RPMI7951 (cell line): ENCODE results near the gene UGT1A8. TPM values are rescaled to one million over a fixed set of nuclear protein-coding genes. Genes with fewer than 3 reads are reported as not detected.
"Not testable (repeated sequence)": the region's sequence is repeated elsewhere in the genome, so short reads cannot be mapped to it uniquely, and the experiment has no call there.

Source experiments
- DNase-seq: peaks from one replicate; pipeline ENCODE4 v3.0.0-alpha.2; 2012; ENCODE audit warnings: low read depth
- total RNA-seq: library from RNA; depleted of rRNA; stranded (reverse); fragments of >200 nt; shearing (Covaris generic); gene quantifications from 2 replicates; pipeline ENCODE4 v1.2.3, GENCODE V29; 2014; rRNA removed

Gene UGT1A8
- total RNA-seq = not detected in 2 replicates

DNA sequence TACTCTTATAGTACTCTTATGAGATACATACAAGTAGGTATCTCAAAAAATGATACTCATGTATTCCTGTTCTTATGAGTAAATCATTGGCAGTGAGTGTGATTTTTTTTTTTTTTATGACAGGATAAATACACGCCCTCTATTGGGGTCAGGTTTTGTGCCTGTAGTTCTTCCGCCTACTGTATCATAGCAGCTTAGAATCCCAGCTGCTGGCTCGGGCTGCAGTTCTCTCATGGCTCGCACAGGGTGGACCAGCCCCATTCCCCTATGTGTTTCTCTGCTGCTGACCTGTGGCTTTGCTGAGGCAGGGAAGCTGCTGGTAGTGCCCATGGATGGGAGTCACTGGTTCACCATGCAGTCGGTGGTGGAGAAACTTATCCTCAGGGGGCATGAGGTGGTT, at the start of gene UGT1A8:
Gene UGT1A8 (plus strand): TSS at position 158 of the 400 bp plus-strand sequence. CDS start 75 bp downstream, at position 233.
- DNase-seq = not testable (repeated sequence)

DNA sequence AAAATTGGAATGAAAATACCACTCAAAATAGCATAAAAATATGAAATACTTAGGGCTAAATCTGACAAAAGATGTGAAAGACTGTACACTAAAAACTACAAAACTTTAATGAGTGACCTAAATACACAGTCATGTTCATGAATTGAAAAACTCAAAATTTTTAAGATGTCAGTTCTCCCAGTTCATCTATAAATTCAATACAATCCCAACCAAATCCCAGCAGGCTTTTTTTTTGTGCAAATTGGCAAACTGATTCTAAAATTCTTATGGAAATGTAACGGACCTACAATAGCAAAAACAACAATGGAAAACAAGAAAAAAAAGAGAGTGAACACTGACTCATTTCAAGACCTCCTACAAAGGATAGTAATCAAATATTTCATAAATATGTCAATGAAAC, 46.4 kb upstream of the UGT1A8 start:
- DNase-seq = no peak

DNA sequence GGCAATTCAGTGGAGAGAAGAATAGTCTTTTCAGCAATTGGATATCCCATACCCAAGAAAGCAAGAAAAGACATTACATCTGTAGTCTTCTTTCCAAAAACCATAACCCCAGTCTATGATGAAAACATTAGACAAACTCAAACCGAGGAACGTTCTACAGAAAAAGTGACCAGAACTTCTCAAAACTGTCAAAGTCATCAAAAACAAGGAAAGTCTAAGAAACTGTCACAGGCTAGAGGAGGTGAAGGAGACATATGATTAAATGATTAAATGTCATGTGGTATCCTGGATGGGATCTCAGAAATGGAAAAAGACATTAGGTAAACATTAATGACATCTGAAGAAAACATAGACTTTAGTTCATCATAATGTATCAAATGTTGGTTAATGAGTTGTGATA, 46.0 kb upstream of the UGT1A8 start:
- DNase-seq = no peak

DNA sequence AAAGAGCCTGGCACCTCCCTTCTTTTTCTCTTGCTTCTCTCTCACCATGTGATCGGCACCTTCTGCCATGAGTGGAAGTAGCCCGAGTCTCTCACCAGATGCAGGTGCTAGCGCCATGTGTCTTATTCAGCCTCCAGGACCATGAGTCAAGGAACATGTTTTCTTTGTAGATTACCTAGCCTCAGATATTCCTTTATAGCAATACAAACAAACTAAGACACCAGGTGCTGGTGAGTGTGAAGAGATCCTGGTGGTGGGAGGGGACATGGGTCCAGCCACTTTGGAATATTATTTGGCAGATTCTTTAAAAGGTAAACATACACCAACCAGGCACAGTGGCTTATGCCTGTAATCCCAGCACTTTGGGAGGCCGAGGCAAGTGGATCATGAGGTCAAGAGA, 45.0 kb upstream of the UGT1A8 start:
- DNase-seq = no peak

DNA sequence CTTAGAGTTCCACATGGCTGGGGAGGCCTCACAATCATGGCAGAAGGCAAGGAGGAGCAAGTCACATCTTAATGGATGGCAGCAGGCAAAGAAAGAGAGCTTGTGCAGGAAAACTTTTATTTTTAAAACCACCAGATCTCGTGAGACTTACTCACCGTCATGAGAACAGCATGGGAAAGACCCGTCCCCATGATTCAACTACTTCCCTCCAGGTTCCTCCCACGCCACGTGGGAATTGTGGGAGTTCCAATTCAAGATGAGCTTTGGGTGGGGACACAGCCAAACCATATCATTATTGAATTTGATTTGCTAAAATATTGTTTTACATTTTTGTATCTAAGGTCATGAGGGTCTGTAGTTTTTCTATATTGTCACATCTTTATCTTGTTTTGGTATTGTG, 40.1 kb upstream of the UGT1A8 start:
- DNase-seq = not testable (repeated sequence)

DNA sequence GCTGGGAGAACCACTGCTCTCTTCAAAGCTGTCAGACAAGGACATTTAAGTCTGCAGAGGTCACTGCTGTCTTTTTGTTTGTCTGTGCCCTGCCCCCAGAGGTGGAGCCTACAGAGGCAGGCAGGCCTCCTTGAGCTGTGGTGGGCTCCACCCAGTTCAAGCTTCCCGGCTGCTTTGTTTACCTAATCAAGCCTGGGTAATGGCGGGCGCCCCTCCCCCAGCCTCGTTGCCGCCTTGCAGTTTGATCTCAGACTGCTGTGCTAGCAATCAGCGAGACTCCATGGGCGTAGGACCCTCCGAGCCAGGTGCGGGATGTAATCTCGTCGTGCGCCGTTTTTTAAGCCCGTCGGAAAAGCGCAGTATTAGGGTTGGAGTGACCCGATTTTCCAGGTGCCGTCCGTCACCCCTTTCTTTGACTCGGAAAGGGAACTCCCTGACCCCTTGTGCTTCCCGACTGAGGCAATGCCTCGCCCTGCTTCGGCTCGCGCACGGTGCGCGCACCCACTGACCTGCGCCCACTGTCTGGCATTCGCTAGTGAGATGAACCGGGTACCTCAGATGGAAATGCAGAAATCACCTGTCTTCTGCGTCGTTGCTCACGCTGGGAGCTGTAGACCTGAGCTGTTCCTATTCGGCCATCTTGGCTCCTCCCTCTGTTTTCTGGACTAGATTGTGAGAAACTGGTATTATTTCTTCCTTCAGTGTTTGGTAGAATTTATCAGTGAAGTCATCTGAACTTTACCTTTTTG, 34.0 kb upstream of the UGT1A8 start:
- DNase-seq = not testable (repeated sequence)

DNA sequence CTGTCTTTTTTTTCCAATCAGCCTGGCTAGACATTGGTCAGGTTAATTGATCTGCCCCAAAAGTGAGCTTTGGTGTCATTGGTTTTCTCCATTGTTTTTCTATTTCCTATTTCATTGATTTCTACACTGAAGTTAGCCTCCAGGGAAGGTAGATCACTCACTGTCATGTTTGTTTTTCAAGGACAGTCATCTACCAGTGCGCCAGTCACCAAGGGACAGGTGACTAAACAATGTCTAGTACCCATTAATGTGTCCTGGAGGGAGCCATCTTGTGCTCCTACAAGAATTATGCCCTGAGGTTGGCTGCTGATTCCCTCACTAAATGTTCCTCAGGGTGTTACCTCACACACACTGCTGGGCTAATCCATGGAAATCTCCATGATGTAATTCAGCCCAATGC, 33.2 kb upstream of the UGT1A8 start:
- no peak for DNase-seq

DNA sequence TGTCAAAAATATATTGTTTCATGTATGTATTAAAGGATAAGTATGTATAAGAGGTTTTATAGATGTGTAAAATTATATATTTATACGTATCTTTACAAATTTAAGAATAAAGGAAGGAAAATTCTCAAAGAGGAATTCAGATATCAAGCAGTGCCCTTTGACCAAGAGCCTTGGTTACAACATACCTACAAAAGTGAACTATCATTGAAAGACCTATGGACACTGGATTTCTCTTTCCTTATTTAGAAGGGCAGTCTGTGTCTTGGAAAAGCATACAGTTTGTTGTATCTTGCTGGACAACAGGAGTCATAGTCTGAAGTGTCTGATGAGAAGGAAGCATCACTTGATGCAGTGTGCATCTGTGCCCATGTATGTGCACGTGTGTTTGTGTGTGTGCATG, 29.0 kb upstream of the UGT1A8 start:
- DNase-seq = no peak

DNA sequence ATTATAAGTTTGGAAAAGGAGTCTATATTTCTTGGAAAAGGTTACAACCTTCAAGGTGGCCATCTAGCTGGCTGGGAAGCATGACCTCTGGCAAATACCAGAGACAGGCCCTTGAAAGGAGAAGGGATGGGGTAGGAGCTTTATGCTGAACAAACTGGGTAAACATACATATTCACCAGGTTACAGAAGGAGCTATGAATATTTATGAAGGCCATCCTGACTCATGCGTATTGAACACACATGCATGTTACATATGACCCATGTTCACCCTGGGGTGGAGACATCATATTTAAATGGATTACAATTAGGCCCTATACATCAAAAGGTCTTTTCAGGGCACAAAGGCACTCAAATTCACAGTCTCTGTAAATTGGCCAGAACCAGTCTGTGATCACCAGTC, 24.7 kb upstream of the UGT1A8 start:
- DNase-seq = not testable (repeated sequence)

DNA sequence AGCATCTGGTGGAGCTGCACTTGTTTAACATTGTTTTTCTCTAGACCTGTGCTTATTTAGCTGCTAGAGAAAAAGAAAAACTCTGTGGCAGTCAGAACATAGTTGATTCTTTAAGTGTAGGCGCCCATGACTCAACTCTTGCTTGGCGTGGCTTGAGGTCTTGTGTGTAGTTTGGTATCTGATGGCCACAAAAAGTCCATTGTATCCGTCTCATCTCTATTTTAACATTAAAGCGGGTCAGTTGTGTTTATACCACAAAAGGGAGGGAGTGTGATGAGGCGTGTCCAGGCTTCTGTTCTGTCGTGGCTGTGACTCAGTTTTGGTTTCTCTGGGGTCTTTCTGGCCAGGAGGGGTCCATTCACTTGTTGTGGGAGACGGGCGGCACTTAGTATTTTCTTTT, 24.2 kb upstream of the UGT1A8 start:
- DNase-seq = peak; percentile 63

DNA sequence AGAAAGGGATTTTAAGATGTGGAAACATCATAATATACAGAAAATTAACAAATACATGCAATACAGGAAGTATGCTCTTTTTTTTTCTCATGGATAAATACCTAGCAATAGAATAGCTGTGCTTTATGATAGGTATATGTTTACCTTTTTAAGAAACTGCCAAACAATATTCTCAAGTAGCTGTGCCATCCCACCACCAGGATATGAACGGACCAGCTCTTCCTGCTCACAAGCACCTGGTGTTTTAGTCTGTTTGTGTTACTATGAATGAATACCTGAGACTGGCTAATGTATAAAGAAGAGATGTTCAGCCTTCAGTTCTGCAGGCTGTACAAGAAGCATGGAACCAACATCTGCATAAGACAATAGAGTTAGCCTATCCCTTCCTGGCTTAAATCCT, 19.9 kb upstream of the UGT1A8 start:
- DNase-seq = no peak

DNA sequence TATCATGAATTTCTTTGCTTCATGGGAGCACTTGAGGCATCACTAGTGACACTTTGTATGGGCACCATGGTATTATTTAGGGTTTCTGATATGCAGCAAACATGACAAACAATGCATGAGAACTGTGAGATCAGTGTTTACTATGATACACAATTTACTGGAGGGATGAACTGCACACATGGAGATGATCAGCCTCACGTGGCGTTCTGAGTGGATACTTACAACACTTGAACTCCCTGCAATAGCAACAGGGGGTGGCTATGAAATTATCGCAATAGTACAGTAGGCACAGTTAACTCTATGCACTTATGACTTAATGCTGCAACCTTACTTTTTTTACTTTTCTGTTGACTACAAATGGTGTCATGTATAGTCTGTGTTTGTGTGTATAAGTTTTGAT, 18.5 kb upstream of the UGT1A8 start:
- DNase-seq = no peak

DNA sequence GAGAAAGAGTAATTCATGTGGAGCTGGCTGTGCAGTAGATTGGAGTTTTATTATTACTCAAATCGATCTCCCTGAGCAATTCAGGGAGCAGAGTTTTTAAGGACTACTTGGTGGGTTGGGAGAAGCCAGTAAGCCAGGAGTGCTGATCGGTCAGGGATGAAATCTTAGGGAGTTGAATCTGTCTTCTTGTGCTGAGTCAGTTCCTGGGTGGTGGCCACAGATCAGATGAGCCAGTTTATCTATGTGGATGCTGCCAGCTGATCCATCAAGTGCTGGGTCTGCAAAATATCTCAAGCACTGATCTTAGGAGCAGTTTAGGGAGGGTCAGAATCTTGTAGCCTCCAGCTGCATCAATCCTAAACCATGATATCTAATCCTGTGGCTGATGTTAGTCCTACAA, 17.0 kb upstream of the UGT1A8 start:
- DNase-seq = peak; percentile 37

DNA sequence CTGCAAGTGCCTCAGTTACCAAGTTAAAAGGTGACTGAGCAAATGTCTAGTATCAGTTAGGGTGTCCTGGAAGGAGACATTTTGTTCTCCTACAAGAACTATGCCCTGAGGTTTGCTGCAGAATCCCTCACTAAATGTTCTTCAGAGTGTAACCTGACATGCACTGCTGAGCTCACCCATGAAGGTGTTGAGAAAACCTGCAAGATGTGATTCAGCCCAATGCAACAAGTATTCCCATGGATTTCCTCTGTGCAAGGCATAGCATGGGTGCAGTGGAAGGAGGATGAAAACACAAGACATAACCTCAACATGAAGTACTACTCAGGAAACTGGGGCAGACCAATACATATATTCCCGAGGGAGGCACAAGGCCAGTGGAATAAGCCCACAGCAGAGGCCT, 15.4 kb upstream of the UGT1A8 start:
- DNase-seq = no peak

DNA sequence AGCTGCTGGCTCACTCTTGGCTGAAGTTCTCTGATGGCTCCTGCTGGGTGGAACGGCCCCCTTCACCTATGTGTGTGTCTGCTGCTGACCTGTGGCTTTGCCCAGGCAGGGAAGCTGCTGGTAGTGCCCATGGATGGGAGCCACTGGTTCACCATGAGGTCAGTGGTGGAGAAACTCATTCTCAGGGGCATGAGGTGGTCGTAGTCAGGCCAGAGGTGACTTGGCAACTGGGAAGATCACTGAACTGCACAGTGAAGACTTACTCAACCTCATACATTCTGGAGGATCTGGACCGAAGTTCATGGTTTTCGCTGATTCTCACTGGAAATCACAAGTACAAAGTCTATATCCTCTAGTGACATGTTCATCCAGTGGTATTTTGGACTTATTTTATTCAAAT, 13.9 kb upstream of the UGT1A8 start:
- no peak for DNase-seq

DNA sequence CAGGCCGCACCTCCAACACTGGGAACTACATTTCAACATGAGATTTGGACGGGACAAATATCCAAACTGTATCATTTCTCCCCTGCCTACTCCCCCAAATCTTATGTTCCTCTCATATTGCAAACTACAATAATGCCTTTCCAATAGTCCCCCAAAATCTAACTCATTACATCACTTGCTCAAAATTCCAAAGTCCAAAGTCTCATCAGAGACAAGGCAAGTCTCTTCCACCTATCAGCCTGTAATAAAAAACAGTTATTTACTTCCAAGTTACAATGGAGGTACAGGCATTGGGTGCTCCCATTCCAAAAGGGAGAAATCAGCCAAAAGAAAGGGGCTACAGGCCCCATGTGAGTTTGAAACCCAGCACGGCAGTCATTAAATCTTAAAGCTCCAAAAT, 12.6 kb upstream of the UGT1A8 start:
- DNase-seq = no peak

DNA sequence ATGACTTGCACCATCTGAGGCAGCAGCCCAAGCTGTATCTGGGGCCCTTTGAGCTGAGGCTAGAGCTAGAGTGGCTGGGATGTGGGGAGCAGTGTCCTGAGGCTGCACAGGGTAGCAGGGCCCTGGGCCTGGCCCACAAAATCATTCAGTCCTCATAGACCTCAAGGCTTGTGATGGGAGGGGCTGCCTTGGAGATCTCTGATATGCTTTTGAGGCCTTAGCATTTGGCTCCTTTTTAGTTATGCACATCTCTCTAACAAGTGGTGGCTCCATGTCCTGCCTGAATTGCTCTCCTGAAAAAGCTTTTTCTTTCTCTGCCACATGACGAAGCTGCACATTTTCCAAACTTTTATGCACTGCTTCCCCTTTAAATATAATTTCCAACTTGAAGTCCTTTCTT, 11.8 kb upstream of the UGT1A8 start:
- no peak for DNase-seq

DNA sequence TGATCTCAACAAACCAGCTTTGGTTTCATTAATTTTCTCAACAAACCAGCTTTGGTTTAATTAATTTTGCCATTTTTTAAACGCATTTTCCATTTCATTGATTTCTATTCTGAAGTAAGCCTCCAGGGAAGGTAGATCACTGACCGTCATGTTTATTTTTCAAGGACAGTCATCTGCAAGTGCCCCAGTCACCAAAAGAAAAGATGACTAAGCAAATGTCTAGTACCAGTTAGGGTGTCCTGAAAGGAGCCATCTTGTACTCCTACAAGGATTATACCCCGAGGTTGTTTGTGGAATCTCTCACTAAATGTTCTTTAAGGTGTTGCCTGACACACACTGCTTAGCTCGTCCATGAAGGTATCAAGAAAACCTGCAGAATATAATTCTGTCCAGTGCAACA, 6.1 kb upstream of the UGT1A8 start:
- DNase-seq = no peak

DNA sequence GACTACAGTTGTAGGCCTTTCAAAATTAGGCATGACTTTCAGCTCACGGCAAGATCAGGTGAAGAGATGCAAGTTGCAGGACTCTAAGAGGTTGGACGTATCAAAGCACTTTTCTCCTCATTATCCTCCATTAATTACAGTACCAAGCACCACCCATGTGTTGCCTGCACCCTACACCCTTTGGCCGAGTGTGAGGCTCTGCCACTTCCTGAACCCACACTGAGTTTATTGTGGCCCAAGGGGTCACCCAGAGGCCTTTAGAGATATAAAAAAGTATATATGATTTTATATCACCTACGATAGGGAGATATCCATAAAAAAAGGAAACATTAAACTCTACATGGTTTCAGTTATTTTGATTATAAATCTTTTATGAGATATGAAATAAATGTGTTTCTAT, 2.8 kb downstream of the UGT1A8 start:
- no peak for DNase-seq

DNA sequence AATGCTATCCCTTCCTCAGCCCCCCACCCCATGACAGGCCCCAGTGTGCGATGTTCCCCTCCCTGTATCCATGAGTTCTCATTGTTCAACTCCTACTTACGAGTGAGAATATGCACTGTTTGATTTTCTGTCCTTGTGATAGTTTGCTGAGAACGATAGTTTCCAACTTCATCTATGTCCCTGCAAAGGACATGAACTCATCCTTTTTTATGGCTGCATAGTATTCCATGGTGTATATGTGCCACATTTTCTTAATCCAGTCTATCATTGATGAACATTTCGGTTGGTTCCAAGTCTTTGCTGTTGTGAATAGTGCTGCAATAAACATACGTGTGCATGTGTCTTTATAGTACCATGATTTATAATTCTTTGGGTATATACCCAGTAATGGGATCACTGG, 4.4 kb downstream of the UGT1A8 start:
- not testable (repeated sequence) for DNase-seq

DNA sequence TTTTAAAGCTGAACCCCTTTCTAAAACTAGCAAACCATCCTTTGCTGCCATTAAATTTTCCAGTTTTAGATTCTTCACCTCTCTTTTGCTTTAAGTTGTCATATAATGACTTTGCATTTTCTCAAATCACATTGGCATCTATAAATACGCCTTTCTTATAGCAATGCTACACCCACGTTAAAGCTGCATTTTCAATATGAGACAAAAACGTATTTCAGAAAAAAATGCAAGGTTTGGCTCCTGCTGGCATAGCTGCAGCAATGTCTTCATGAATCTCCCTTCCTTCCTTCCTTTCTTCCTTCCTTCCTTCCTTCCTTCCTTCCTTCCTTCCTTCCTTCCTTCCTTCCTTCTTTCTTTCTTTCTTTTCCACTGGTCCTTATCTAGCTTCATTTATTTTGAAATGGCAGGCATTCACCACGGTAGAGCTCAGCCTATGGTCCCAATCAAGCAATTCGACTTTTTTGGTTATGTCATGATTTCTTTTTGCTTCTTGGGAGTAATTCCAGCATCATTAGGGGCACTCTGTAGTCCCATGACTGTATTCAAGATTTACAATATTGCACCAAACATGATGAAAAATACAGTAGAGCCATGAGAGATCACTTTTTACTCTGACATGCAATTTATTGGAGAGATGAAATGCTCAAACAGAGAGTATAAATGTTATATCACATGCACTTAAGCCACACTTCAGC, 10.0 kb downstream of the UGT1A8 start:
- DNase-seq = no peak

DNA sequence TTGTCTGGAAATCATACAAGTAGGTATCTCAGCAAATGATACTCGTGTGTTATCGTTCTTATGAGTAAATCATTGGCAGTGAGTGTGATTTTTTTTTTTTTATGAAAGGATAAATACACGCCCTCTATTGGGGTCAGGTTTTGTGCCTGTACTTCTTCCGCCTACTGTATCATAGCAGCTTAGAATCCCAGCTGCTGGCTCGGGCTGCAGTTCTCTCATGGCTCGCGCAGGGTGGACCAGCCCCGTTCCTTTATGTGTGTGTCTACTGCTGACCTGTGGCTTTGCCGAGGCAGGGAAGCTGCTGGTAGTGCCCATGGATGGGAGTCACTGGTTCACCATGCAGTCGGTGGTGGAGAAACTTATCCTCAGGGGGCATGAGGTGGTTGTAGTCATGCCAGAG, 18.9 kb downstream of the UGT1A8 start, which contains the start of gene UGT1A10:
Gene UGT1A10 (plus strand): TSS at position 143 of the 400 bp plus-strand sequence. CDS start 75 bp downstream, at position 218.
- DNase-seq = peak; percentile 8

DNA sequence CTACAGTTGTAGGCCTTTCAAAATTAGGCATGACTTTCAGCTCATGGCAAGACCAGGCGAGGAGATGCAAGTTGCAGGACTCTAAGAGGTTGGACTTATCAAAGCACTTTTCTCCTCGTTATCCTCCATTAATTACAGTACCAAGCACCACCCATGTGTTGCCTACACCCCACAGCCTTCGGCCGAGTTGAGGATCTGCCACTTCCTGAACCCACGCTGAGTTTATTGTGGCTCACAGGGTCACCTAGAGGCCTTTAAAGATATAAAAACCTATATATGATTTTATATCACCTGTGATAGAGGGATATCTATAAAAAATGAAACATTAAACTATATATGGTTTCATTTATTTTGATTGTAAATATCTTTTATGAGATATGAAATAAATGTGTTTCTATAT, 21.4 kb downstream of the UGT1A8 start:
- DNase-seq = no peak
